K562 (cell line): ENCODE data around the gene CNTN2. TPM values are rescaled to one million over a fixed set of nuclear protein-coding genes. Genes with fewer than 3 reads are reported as not detected.

Experiments used
- E2F3 ChIP-seq: fragments of 250-450 bp; sonication (Bioruptor Pico); IDR thresholded peaks from 2 replicates; pipeline ENCODE4 v1.4.0; 2020; ENCODE audit warnings: mild to moderate bottlenecking
- E2F6 ChIP-seq, 2 experiments: IDR thresholded peaks; 2 replicates each; pipeline ENCODE4 v1.6.1; 2011; ENCODE audit warnings: borderline replicate concordance in 1 of 2, control low read depth in 1 of 2, low read depth in 1 of 2, low read length in 1 of 2, mild to moderate bottlenecking in 1 of 2, mixed read lengths in 1 of 2, moderate library complexity in 1 of 2; ENCODE audit not compliant: insufficient read depth in 1 of 2, insufficient read length in 1 of 2, poor library complexity in 1 of 2, severe bottlenecking in 1 of 2; ENCODE audit errors: extremely low read depth in 1 of 2
- HDAC2 ChIP-seq: fragments of 450-650 bp; IDR thresholded peaks from 2 replicates; pipeline ENCODE4 v1.6.1; 2016; ENCODE audit warnings: mild to moderate bottlenecking
- HMGN3 ChIP-seq: IDR thresholded peaks from 2 replicates; pipeline ENCODE4 v1.6.1; 2011; ENCODE audit warnings: borderline replicate concordance, low read depth, mild to moderate bottlenecking, mixed read lengths, low read length; ENCODE audit not compliant: insufficient read length; ENCODE audit errors: extremely low read depth
- HOXB6 ChIP-seq: fragments of 250-450 bp; sonication (Bioruptor Pico); IDR thresholded peaks from 2 replicates; pipeline ENCODE4 v1.5.1; 2022; ENCODE audit warnings: mild to moderate bottlenecking, borderline replicate concordance
- IRF2 ChIP-seq: sonication (generic); formaldehyde crosslinking; IDR thresholded peaks from 2 replicates; pipeline ENCODE4 v1.8.1; 2022; ENCODE audit warnings: mild to moderate bottlenecking, missing genetic modification reagents
- MCM7 ChIP-seq, 2 experiments: fragments of 450-650 bp; IDR thresholded peaks; 2 replicates each; pipeline ENCODE4 v1.6.1; 2016 to 2018
- RFX7 ChIP-seq: fragments of 250-450 bp; sonication (Bioruptor Pico); IDR thresholded peaks from 2 replicates; pipeline ENCODE4 v1.5.1; 2021; ENCODE audit warnings: mild to moderate bottlenecking
- SRSF7 ChIP-seq: fragments of 200-400 bp; formaldehyde crosslinking; optimal IDR thresholded peaks from 2 replicates; pipeline ENCODE3; 2017; ENCODE audit warnings: mild to moderate bottlenecking, low read depth, low read length
- U2AF1 ChIP-seq: fragments of 200-400 bp; formaldehyde crosslinking; optimal IDR thresholded peaks from 2 replicates; pipeline ENCODE3; 2017; ENCODE audit warnings: mild to moderate bottlenecking, low read depth, low read length, moderate library complexity
- USF2 ChIP-seq: sonication (generic); formaldehyde crosslinking; IDR thresholded peaks from 2 replicates; pipeline ENCODE4 v1.5.0; 2020; ENCODE audit warnings: missing genetic modification reagents
- YY1 ChIP-seq, 3 experiments: IDR thresholded peaks; 2 replicates each; pipeline ENCODE4 v1.6.1; 2011; ENCODE audit warnings: low read length in 2 of 3, mild to moderate bottlenecking in 2 of 3, moderate library complexity in 2 of 3, borderline replicate concordance in 1 of 3, control low read depth in 1 of 3, low read depth in 1 of 3; ENCODE audit not compliant: insufficient read depth in 3 of 3, insufficient replicate concordance in 2 of 3, control insufficient read depth in 1 of 3, insufficient read length in 1 of 3; ENCODE audit errors: extremely low read depth in 1 of 3
- ZKSCAN3 ChIP-seq: fragments of 250-450 bp; sonication (Bioruptor Pico); IDR thresholded peaks from 2 replicates; pipeline ENCODE4 v1.4.0; 2020
- ZNF175 ChIP-seq: fragments of 200-800 bp; sonication (Bioruptor generic); IDR thresholded peaks from 2 replicates; pipeline ENCODE4 v1.6.1; 2016; ENCODE audit warnings: low read depth, mild to moderate bottlenecking, missing genetic modification characterization, missing compliant biosample characterization
- ZNF197 ChIP-seq: fragments of 200-800 bp; sonication (Bioruptor generic); IDR thresholded peaks from 2 replicates; pipeline ENCODE4 v1.6.1; 2016; ENCODE audit warnings: low read depth, missing genetic modification characterization, missing compliant biosample characterization
- ZNF263 ChIP-seq: sonication (generic); formaldehyde crosslinking; IDR thresholded peaks from 2 replicates; pipeline ENCODE4 v1.8.0; 2022; ENCODE audit warnings: mild to moderate bottlenecking, missing genetic modification reagents, borderline replicate concordance
- ZNF551 ChIP-seq: fragments of 250-450 bp; sonication (Bioruptor Pico); IDR thresholded peaks from 2 replicates; pipeline ENCODE4 v1.5.0; 2021; ENCODE audit warnings: mild to moderate bottlenecking, moderate library complexity
- polyA plus RNA-seq, 8 experiments: library from polyadenylated mRNA; depleted of rRNA in 4 of 8; stranded (reverse) in 5 of 8; unstranded in 3 of 8; fragments of >200 nt; fragmentation: Nextera tagmentation in 2 of 8; fragmentation: Illumina TruSeq in 1 of 8; extraction: Ambion mirVana in 2 of 8; extraction: Trizol in 1 of 8; gene quantifications; 2 replicates each; pipeline versions ENCODE4 v1.2.1 to v1.2.3, GENCODE V29; 2011 to 2014; ENCODE audit warnings: inconsistent platforms in 1 of 8, missing spikeins in 1 of 8
- total RNA-seq, 7 experiments: library from RNA; depleted of rRNA in 6 of 7; stranded (reverse); fragments of >200 nt in 6 of 7; fragmentation: Illumina TruSeq in 2 of 7; extraction: Trizol in 2 of 7; gene quantifications; 2 replicates each; pipeline versions ENCODE4 v1.2.1 to v1.2.3, GENCODE V29; 2011 to 2021; ENCODE audit warnings: low replicate concordance in 1 of 7
- TF ChIP-seq, protein P1 (sequence below): fragments of 450-650 bp; IDR thresholded peaks from 2 replicates; pipeline ENCODE4 v1.6.1; 2016; ENCODE audit warnings: borderline replicate concordance
- TF ChIP-seq, protein P2 (sequence below): fragments of 450-650 bp; IDR thresholded peaks from 2 replicates; pipeline ENCODE4 v1.6.1; 2016

Gene CNTN2
- total and polyA plus RNA-seq, 9 of the 15 experiments (the other 6 are each of a cell fraction or from before 2014, with no cell fraction given) = not detected

DNA sequence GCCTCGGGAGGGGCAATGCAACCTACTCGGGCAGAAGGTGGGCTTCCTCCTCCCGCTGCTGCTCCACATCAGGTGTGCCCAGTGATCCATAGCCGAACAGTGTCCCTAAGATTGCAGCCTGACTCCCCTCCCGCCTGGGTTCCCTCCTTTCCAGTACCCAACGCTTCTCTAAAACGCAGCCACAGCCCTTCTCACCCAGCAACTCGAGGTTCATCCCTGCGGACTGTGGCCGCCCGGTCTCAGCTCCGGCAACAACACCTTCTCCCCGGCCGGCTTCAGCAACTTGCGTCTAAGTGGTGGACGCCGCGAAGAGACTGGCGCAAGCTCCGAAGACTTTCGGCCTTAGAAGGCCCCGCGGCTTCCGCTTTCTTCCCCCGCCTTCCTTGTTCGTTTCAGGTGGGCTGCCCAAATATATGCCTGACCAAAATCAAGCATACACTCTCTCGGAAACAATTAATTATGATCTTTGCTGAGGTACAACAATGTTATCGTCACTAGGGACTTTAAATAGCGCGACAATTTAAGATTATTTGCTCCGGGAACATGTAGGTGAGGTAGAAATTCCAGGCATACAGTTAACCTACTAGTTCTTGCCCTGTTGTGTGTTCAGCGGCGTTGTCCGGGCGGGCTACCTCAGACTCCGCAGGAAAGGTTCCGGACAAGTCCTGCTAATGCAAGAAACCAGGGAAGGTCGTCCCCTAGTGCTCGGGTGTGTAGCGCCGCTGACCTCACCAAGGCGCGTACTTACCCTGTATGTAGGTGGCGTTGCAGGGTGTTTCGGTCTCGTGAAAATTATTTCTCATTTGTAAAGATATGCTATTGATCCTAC is 78.9 kb downstream of the CNTN2 start, which contains the start of gene RBBP5 (continued):
- TF ChIP-seq E2F3 (CRISPR knock-in tag) (no peak), ZNF551 (no peak), HOXB6 (CRISPR knock-in tag) (peak; percentile 89; the same call in 1 of the 2 replicates), HDAC2 (0 out of 2 replicates have a peak, but pooled peaks have one; percentile 67), YY1 (IDR thresholded peaks at IDR 0.05; ENCODE audit: borderline replicate concordance in 1 of 3, control insufficient read depth in 1 of 3, extremely low read depth in 1 of 3, insufficient read depth in 3 of 3, insufficient read length in 1 of 3, insufficient replicate concordance in 2 of 3, low read depth in 1 of 3, low read length in 2 of 3) (peak in 2 of 3 experiments; percentile 72 to 86), RFX7 (CRISPR knock-in tag) (no peak), E2F6 (IDR thresholded peaks at IDR 0.05; ENCODE audit: borderline replicate concordance in 1 of 2, extremely low read depth in 1 of 2, insufficient read depth in 1 of 2, insufficient read length in 1 of 2, low read depth in 1 of 2, low read length in 1 of 2, poor library complexity in 1 of 2, severe bottlenecking in 1 of 2) (peak in 1 of 2 experiments; percentile 49), HMGN3 (no peak), USF2 (CRISPR knock-in tag) (no peak), ZKSCAN3 (CRISPR knock-in tag) (no peak), SRSF7 (no peak), IRF2 (no peak), MCM7 (IDR thresholded peaks at IDR 0.05) (no peak), ZNF175 (peak; percentile 88), ZNF197 (CRISPR knock-in tag) (peak; percentile 93), U2AF1 (no peak), ZNF263 (CRISPR knock-in tag) (peak; percentile 76; the same call in 1 of the 2 replicates)
- TF ChIP-seq, protein P1, sequence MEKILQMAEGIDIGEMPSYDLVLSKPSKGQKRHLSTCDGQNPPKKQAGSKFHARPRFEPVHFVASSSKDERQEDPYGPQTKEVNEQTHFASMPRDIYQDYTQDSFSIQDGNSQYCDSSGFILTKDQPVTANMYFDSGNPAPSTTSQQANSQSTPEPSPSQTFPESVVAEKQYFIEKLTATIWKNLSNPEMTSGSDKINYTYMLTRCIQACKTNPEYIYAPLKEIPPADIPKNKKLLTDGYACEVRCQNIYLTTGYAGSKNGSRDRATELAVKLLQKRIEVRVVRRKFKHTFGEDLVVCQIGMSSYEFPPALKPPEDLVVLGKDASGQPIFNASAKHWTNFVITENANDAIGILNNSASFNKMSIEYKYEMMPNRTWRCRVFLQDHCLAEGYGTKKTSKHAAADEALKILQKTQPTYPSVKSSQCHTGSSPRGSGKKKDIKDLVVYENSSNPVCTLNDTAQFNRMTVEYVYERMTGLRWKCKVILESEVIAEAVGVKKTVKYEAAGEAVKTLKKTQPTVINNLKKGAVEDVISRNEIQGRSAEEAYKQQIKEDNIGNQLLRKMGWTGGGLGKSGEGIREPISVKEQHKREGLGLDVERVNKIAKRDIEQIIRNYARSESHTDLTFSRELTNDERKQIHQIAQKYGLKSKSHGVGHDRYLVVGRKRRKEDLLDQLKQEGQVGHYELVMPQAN = peak; percentile 95
- TF ChIP-seq, protein P2, sequence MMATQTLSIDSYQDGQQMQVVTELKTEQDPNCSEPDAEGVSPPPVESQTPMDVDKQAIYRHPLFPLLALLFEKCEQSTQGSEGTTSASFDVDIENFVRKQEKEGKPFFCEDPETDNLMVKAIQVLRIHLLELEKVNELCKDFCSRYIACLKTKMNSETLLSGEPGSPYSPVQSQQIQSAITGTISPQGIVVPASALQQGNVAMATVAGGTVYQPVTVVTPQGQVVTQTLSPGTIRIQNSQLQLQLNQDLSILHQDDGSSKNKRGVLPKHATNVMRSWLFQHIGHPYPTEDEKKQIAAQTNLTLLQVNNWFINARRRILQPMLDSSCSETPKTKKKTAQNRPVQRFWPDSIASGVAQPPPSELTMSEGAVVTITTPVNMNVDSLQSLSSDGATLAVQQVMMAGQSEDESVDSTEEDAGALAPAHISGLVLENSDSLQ = peak; percentile 13; the same call in 1 of the 2 replicates
